ENCODE measurements around the gene VSIR.

The VSIR gene

GRCh38 chr10:71779641-71780040 is 6.3 kb upstream of the VSIR start:
- no peak for TF ChIP-seq CTCF (IDR thresholded peaks at IDR 0.05; ENCODE audit: low read depth, low read length)
- DNase-seq (ENCODE audit: extremely low read depth, low read depth): no peak

- DNase-seq (ENCODE audit: extremely low read depth, low read depth): no peak
- no peak for TF ChIP-seq CTCF (IDR thresholded peaks at IDR 0.05; ENCODE audit: low read depth, low read length)
Measured at GRCh38 chr10:71778071-71778825, 4.9 kb upstream of the VSIR start.

- DNase-seq (ENCODE audit: extremely low read depth, low read depth): no peak
- no peak for TF ChIP-seq CTCF (IDR thresholded peaks at IDR 0.05; ENCODE audit: low read depth, low read length)
Measured at GRCh38 chr10:71777213-71777985, 4.1 kb upstream of the VSIR start.

- no peak for TF ChIP-seq CTCF (IDR thresholded peaks at IDR 0.05; ENCODE audit: low read depth, low read length)
- no peak for DNase-seq (ENCODE audit: extremely low read depth, low read depth)
Measured at GRCh38 chr10:71776481-71776925, 3.2 kb upstream of the VSIR start.

- DNase-seq (ENCODE audit: extremely low read depth, low read depth): no peak
- no peak for TF ChIP-seq CTCF (IDR thresholded peaks at IDR 0.05; ENCODE audit: low read depth, low read length)
Measured at GRCh38 chr10:71774916-71775702, 1.8 kb upstream of the VSIR start.

GRCh38 chr10:71772832-71773220 is 494 bp downstream of the VSIR start:
- DNase-seq (ENCODE audit: extremely low read depth, low read depth): no peak
- no peak for TF ChIP-seq CTCF (IDR thresholded peaks at IDR 0.05; ENCODE audit: low read depth, low read length)
